ENCODE data around the gene PTPRCAP. TPM values are rescaled to one million over a fixed set of nuclear protein-coding genes. Genes with fewer than 3 reads are reported as not detected.
"Not testable (repeated sequence)": the region's sequence is repeated elsewhere in the genome, so short reads cannot be mapped to it uniquely, and the experiment has no call there.

PTPRCAP gene
- total RNA-seq (291 TPM), polyA plus RNA-seq (1,000 to 10,000 TPM in 1 of 4 donors, 100 to 1,000 TPM in 3; 829 to 1,084 (median 978) TPM)

- H3K27ac ChIP-seq (ENCODE audit: insufficient read depth, low read length, poor library complexity, severe bottlenecking): peak within 1 kb of the TSS; percentile 94
- H3K4me3 Mint-ChIP-seq: peak within 1 kb of the TSS; percentile 97 to 99 (median 98)
- H3K4me1 ChIP-seq (ENCODE audit: control insufficient read depth, insufficient read depth, low read length, poor library complexity, severe bottlenecking): peaks cover 93% of the 10 kb centered on the region
- no peaks in the 10 kb centered on the region for H3K9me3 Mint-ChIP-seq
- peaks cover 12% of the 10 kb centered on the region for H3K36me3 ChIP-seq (ENCODE audit: control insufficient read depth, insufficient read depth, low read length)
- H3K9me3 ChIP-seq (ENCODE audit: control insufficient read depth in 2 of 2, low read length in 2 of 2): no peaks in the 10 kb centered on the region
- H3K4me1 Mint-ChIP-seq: peaks cover 4 to 78% (median 30%) of the 10 kb centered on the region in 4 donors
- H3K4me3 ChIP-seq (ENCODE audit: low read depth, low read length): peak within 1 kb of the TSS; percentile 90
- peak; percentile 72 to 90 (median 84) for DNase-seq
- ATAC-seq (ENCODE audit: low read depth in 2 of 2): peak; percentile 64 to 67
- H3K36me3 Mint-ChIP-seq: peaks cover 5% of the 10 kb centered on the region
- H3K27ac Mint-ChIP-seq: peak within 1 kb of the TSS; percentile 92 to 94 (median 94)
- no peaks in the 10 kb centered on the region for H3K27me3 ChIP-seq (ENCODE audit: control insufficient read depth, insufficient read depth, low read length)
- no peaks in the 10 kb centered on the region for H3K27me3 Mint-ChIP-seq
Observed at GRCh38 chr11:67437082-67437808, at the start of gene PTPRCAP. Gene PTPRCAP (minus strand): TSS chr11:67437682. CDS start chr11:67437619, 63 bp downstream.

GRCh38 chr11:67486481-67487195 lies 49.2 kb upstream of the PTPRCAP start:
- Mint-ChIP-seq H3K27ac (peak overlapping the region; percentile 95 to 99 (median 99)), H3K27me3 (peaks cover 4% of the 10 kb centered on the region), H3K9me3 (no peaks in the 10 kb centered on the region), H3K4me1 (peaks cover 9 to 76% (median 51%) of the 10 kb centered on the region in 4 donors), H3K36me3 (peaks cover 18% of the 10 kb centered on the region), H3K4me3 (peak overlapping the region; percentile 85 to 97 (median 88))
- H3K9me3 ChIP-seq (ENCODE audit: control insufficient read depth in 2 of 2, low read length in 2 of 2): no peaks in the 10 kb centered on the region
- H3K27me3 ChIP-seq (ENCODE audit: control insufficient read depth, insufficient read depth, low read length): no peaks in the 10 kb centered on the region
- ATAC-seq (ENCODE audit: low read depth in 2 of 2) (no peak), DNase-seq (peak in 1 of 3 donors; percentile 40)
- peaks cover 70% of the 10 kb centered on the region for H3K4me1 ChIP-seq (ENCODE audit: control insufficient read depth, insufficient read depth, low read length, poor library complexity, severe bottlenecking)
- H3K36me3 ChIP-seq (ENCODE audit: control insufficient read depth, insufficient read depth, low read length): peaks cover 37% of the 10 kb centered on the region
- peak overlapping the region; percentile 92 for H3K27ac ChIP-seq (ENCODE audit: insufficient read depth, low read length, poor library complexity, severe bottlenecking)
- H3K4me3 ChIP-seq (ENCODE audit: low read depth, low read length): peak overlapping the region; percentile 49

GRCh38 chr11:67485873-67486361 lies 48.4 kb upstream of the PTPRCAP start:
- Mint-ChIP-seq H3K36me3 (peaks cover 18% of the 10 kb centered on the region), H3K27ac (peak overlapping the region; percentile 95 to 99 (median 99)), H3K4me1 (peaks cover 9 to 74% (median 51%) of the 10 kb centered on the region in 4 donors), H3K4me3 (peak overlapping the region; percentile 85 to 97 (median 88))
- H3K27ac ChIP-seq (ENCODE audit: insufficient read depth, low read length, poor library complexity, severe bottlenecking): peak overlapping the region; percentile 92
- DNase-seq: peak; percentile 24 to 83 (median 40)
- H3K4me1 ChIP-seq (ENCODE audit: control insufficient read depth, insufficient read depth, low read length, poor library complexity, severe bottlenecking): peaks cover 70% of the 10 kb centered on the region
- peak overlapping the region; percentile 49 for H3K4me3 ChIP-seq (ENCODE audit: low read depth, low read length)
- H3K27me3 ChIP-seq (ENCODE audit: control insufficient read depth, insufficient read depth, low read length); H3K27me3 Mint-ChIP-seq; ATAC-seq (ENCODE audit: low read depth in 2 of 2); H3K9me3 ChIP-seq (ENCODE audit: control insufficient read depth in 2 of 2, low read length in 2 of 2); H3K9me3 Mint-ChIP-seq: not testable (repeated sequence)
- peaks cover 30% of the 10 kb centered on the region for H3K36me3 ChIP-seq (ENCODE audit: control insufficient read depth, insufficient read depth, low read length)

- DNase-seq: peak; percentile 40 to 69 (median 52)
- Mint-ChIP-seq H3K27ac (peak overlapping the region; percentile 99 to 100 (median 99)), H3K27me3 (peaks cover 4% of the 10 kb centered on the region), H3K4me1 (peaks cover 9 to 70% (median 50%) of the 10 kb centered on the region in 4 donors), H3K9me3 (no peaks in the 10 kb centered on the region), H3K36me3 (peaks cover 18% of the 10 kb centered on the region), H3K4me3 (peak overlapping the region; percentile 92 to 99 (median 96))
- peak overlapping the region; percentile 86 for H3K4me3 ChIP-seq (ENCODE audit: low read depth, low read length)
- H3K36me3 ChIP-seq (ENCODE audit: control insufficient read depth, insufficient read depth, low read length): peaks cover 20% of the 10 kb centered on the region
- ATAC-seq (ENCODE audit: low read depth in 2 of 2): no peak
- no peaks in the 10 kb centered on the region for H3K27me3 ChIP-seq (ENCODE audit: control insufficient read depth, insufficient read depth, low read length)
- no peaks in the 10 kb centered on the region for H3K9me3 ChIP-seq (ENCODE audit: control insufficient read depth in 2 of 2, low read length in 2 of 2)
- H3K27ac ChIP-seq (ENCODE audit: insufficient read depth, low read length, poor library complexity, severe bottlenecking): peak overlapping the region; percentile 92
- peaks cover 67% of the 10 kb centered on the region for H3K4me1 ChIP-seq (ENCODE audit: control insufficient read depth, insufficient read depth, low read length, poor library complexity, severe bottlenecking)
Observed at GRCh38 chr11:67484847-67485311, 47.4 kb upstream of the PTPRCAP start.

GRCh38 chr11:67483831-67484665 lies 46.6 kb upstream of the PTPRCAP start:
- H3K4me3 ChIP-seq (ENCODE audit: low read depth, low read length): peak overlapping the region; percentile 86
- ATAC-seq (ENCODE audit: low read depth in 2 of 2): peak; percentile 52
- H3K4me1 ChIP-seq (ENCODE audit: control insufficient read depth, insufficient read depth, low read length, poor library complexity, severe bottlenecking): peaks cover 67% of the 10 kb centered on the region
- H3K27ac Mint-ChIP-seq: peak overlapping the region; percentile 99 to 100 (median 99)
- DNase-seq: peak in 2 of 3 donors; percentile 84 to 88
- peaks cover 12% of the 10 kb centered on the region for H3K36me3 ChIP-seq (ENCODE audit: control insufficient read depth, insufficient read depth, low read length)
- peak overlapping the region; percentile 92 to 99 (median 96) for H3K4me3 Mint-ChIP-seq
- no peaks in the 10 kb centered on the region for H3K27me3 ChIP-seq (ENCODE audit: control insufficient read depth, insufficient read depth, low read length)
- peaks cover 4% of the 10 kb centered on the region for H3K27me3 Mint-ChIP-seq
- peaks cover 9 to 65% (median 46%) of the 10 kb centered on the region in 4 donors for H3K4me1 Mint-ChIP-seq
- H3K27ac ChIP-seq (ENCODE audit: insufficient read depth, low read length, poor library complexity, severe bottlenecking): peak overlapping the region; percentile 92
- peaks cover 14% of the 10 kb centered on the region for H3K36me3 Mint-ChIP-seq
- H3K9me3 Mint-ChIP-seq: no peaks in the 10 kb centered on the region
- no peaks in the 10 kb centered on the region for H3K9me3 ChIP-seq (ENCODE audit: control insufficient read depth in 2 of 2, low read length in 2 of 2)

- Histone ChIP-seq H3K36me3 (ENCODE audit: control insufficient read depth, insufficient read depth, low read length) (peaks cover 6% of the 10 kb centered on the region), H3K4me3 (ENCODE audit: low read depth, low read length) (peak within 1 kb of the TSS; percentile 86), H3K27ac (ENCODE audit: insufficient read depth, low read length, poor library complexity, severe bottlenecking) (peak within 1 kb of the TSS; percentile 92), H3K9me3 (ENCODE audit: control insufficient read depth in 2 of 2, low read length in 2 of 2) (no peaks in the 10 kb centered on the region), H3K27me3 (ENCODE audit: control insufficient read depth, insufficient read depth, low read length) (no peaks in the 10 kb centered on the region), H3K4me1 (ENCODE audit: control insufficient read depth, insufficient read depth, low read length, poor library complexity, severe bottlenecking) (peaks cover 58% of the 10 kb centered on the region)
- peaks cover 14% of the 10 kb centered on the region for H3K36me3 Mint-ChIP-seq
- peak; percentile 97 to 99 (median 98) for DNase-seq
- ATAC-seq (ENCODE audit: low read depth in 2 of 2): peak; percentile 83 to 86
- H3K4me1 Mint-ChIP-seq: peaks cover 9 to 57% (median 43%) of the 10 kb centered on the region in 4 donors
- H3K4me3 Mint-ChIP-seq: peak within 1 kb of the TSS; percentile 92 to 99 (median 96)
- H3K27ac Mint-ChIP-seq: peak within 1 kb of the TSS; percentile 99 to 100 (median 99)
- H3K9me3 Mint-ChIP-seq: no peaks in the 10 kb centered on the region
- peaks cover 2% of the 10 kb centered on the region for H3K27me3 Mint-ChIP-seq
Observed at GRCh38 chr11:67482827-67483798, 45.6 kb upstream of the PTPRCAP start, which contains the start of gene AIP. Gene AIP (plus strand): TSS chr11:67483026. CDS start chr11:67483159, 133 bp downstream.

Measured in CD4-positive, CD25-positive, alpha-beta regulatory T cell (primary cell).